ENCODE results near the gene METTL8.

Gene METTL8

GRCh38 chr2:171344182-171344581 lies 89.6 kb downstream of the METTL8 start:
- Histone ChIP-seq H3K4me3 (ENCODE audit: low read length) (no peak overlapping the region), H3K9me3 (ENCODE audit: low read length) (no peaks in the 10 kb centered on the region), H3K27me3 (ENCODE audit: insufficient read depth, low read length) (no peaks in the 10 kb centered on the region), H3K36me3 (ENCODE audit: insufficient read depth, low read length) (no peaks in the 10 kb centered on the region), H2AFZ (ENCODE audit: low read depth, low read length) (no peak overlapping the region), H3K4me1 (ENCODE audit: insufficient read depth, low read length) (no peaks in the 10 kb centered on the region)

DNA sequence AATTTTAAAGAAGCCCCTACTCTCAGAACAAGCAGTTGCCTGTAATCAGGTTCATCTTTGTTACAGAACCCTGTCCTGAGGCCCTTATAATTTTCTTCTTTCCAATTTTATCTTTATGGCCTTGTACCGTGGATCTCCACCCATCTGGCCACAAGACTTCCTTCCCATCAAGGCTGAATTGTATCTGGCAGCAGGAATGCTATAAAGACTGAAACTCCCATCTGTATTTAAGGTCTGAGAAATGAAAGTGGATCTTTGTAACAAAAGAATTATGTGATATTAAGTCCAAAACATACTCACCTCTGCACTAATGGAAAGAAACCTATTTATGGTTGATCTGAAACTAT lies 91.8 kb downstream of the METTL8 start:
- Histone ChIP-seq H3K36me3 (ENCODE audit: insufficient read depth, low read length) (no peaks in the 10 kb centered on the region), H3K9me3 (ENCODE audit: low read length) (no peaks in the 10 kb centered on the region), H2AFZ (ENCODE audit: low read depth, low read length) (no peak overlapping the region), H3K4me1 (ENCODE audit: insufficient read depth, low read length) (no peaks in the 10 kb centered on the region), H3K27me3 (ENCODE audit: insufficient read depth, low read length) (no peaks in the 10 kb centered on the region), H3K4me3 (ENCODE audit: low read length) (no peak overlapping the region)

- Histone ChIP-seq H3K4me3 (ENCODE audit: low read length) (no peak overlapping the region), H3K9me3 (ENCODE audit: low read length) (no peaks in the 10 kb centered on the region)
These were observed 92.3 kb downstream of the METTL8 start for GRCh38 chr2:171341394-171342066.

GRCh38 chr2:171334946-171335345 lies 98.8 kb downstream of the METTL8 start:
- Histone ChIP-seq H3K9me3 (ENCODE audit: low read length) (no peaks in the 10 kb centered on the region), H3K4me1 (ENCODE audit: insufficient read depth, low read length) (peaks cover 6% of the 10 kb centered on the region), H3K36me3 (ENCODE audit: insufficient read depth, low read length) (no peaks in the 10 kb centered on the region), H3K4me3 (ENCODE audit: low read length) (no peak overlapping the region), H2AFZ (ENCODE audit: low read depth, low read length) (no peak overlapping the region), H3K27me3 (ENCODE audit: insufficient read depth, low read length) (no peaks in the 10 kb centered on the region)

More at GRCh38 chr2:171341394-171342066, 92.3 kb downstream of the METTL8 start:
- no peak overlapping the region for H2AFZ ChIP-seq (ENCODE audit: low read depth, low read length)
- H3K4me1 ChIP-seq (ENCODE audit: insufficient read depth, low read length), result no peaks in the 10 kb centered on the region
- H3K27me3 ChIP-seq (ENCODE audit: insufficient read depth, low read length), result no peaks in the 10 kb centered on the region
- no peaks in the 10 kb centered on the region for H3K36me3 ChIP-seq (ENCODE audit: insufficient read depth, low read length)

GRCh38 chr2:171334171-171334570 lies 99.6 kb downstream of the METTL8 start:
- Histone ChIP-seq H2AFZ (ENCODE audit: low read depth, low read length) (no peak overlapping the region), H3K9me3 (ENCODE audit: low read length) (no peaks in the 10 kb centered on the region)

DNA sequence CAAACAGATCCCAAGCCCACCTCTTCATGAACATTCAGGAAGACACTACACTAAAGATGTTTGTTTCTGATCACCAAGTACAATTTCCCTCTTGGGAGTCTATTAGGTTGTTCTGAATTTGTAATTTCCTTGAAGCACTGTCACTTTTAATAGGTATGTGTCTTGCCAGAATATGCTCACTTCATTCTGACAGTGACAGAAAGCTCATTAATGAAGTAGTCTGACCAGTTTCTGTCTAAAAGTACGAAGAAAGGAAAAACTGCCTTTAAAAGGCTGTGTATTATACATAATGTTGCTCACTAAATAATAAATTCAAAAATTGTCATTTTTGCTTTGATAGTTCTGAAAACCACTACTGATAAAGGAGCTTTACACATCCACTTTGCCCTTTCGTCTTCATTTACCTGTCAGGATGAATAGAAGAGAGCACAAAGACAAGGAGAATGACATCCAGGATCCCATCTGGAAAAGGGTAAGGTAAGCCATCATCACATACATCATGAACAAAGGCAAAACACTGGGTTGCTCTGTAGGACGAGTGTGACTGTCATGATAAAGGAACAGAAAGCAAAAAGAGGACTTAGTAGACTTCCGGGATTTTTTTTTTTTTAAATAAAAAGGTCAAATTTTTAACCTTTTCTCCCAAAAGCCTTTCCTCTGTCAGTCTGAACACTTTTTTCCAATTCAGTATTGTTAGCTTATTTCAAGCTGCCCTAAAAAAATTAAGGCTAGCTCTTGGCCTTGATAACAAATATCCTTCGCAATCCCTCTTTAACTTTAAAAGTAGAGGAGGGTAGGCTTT lies 103.4 kb downstream of the METTL8 start:
- Histone ChIP-seq H3K36me3 (ENCODE audit: insufficient read depth, low read length) (no peaks in the 10 kb centered on the region), H2AFZ (ENCODE audit: low read depth, low read length) (no peak overlapping the region), H3K4me1 (ENCODE audit: insufficient read depth, low read length) (peaks cover 15% of the 10 kb centered on the region), H3K27me3 (ENCODE audit: insufficient read depth, low read length) (no peaks in the 10 kb centered on the region), H3K4me3 (ENCODE audit: low read length) (no peak overlapping the region), H3K9me3 (ENCODE audit: low read length) (no peaks in the 10 kb centered on the region)

More at GRCh38 chr2:171334171-171334570, 99.6 kb downstream of the METTL8 start:
- H3K4me1 ChIP-seq (ENCODE audit: insufficient read depth, low read length), result peaks cover 6% of the 10 kb centered on the region
- no peak overlapping the region for H3K4me3 ChIP-seq (ENCODE audit: low read length)
- H3K36me3 ChIP-seq (ENCODE audit: insufficient read depth, low read length), result no peaks in the 10 kb centered on the region
- no peaks in the 10 kb centered on the region for H3K27me3 ChIP-seq (ENCODE audit: insufficient read depth, low read length)

GRCh38 chr2:171327043-171327496 lies 106.7 kb downstream of the METTL8 start:
- H3K4me1 ChIP-seq (ENCODE audit: insufficient read depth, low read length), result peaks cover 15% of the 10 kb centered on the region
- H3K9me3 ChIP-seq (ENCODE audit: low read length), result no peaks in the 10 kb centered on the region
- no peak overlapping the region for H3K4me3 ChIP-seq (ENCODE audit: low read length)
- no peak overlapping the region for H2AFZ ChIP-seq (ENCODE audit: low read depth, low read length)
- H3K36me3 ChIP-seq (ENCODE audit: insufficient read depth, low read length), result no peaks in the 10 kb centered on the region
- no peaks in the 10 kb centered on the region for H3K27me3 ChIP-seq (ENCODE audit: insufficient read depth, low read length)

DNA sequence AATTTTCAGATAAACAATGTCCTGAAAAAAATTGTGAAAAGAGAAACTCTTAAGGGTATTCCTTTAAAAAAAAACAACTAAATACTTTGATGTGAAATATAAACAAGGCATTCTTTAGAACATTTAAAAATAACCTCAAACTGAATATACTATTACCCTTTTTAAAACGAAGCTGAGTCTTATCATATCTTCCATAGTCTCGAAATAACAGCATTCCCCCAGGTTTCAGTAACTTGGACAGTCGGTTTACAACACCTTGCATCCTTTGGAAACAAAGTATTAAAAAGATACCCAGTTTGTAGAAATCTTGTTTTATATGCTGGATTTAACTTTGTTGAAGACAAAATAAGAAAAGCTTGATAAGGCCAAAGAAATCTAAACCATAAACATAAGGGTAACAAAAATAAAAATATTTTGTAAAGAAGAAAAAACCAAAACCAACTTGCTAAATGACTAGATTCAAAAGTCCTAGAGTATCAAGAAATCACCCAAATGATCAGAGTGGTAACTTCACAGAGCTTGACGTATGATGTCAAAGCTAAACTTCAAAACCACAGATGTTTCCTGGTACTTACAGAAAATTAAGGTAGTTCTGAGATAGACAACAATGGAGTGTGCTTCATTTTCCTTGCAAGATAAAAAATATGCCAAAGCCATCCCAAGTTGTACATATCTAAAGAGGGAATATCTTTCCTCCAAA lies 107.8 kb downstream of the METTL8 start:
- H3K36me3 ChIP-seq (ENCODE audit: insufficient read depth, low read length), result no peaks in the 10 kb centered on the region
- H3K27me3 ChIP-seq (ENCODE audit: insufficient read depth, low read length), result no peaks in the 10 kb centered on the region
- H3K4me1 ChIP-seq (ENCODE audit: insufficient read depth, low read length), result peaks cover 15% of the 10 kb centered on the region
- no peak overlapping the region for H2AFZ ChIP-seq (ENCODE audit: low read depth, low read length)
- H3K4me3 ChIP-seq (ENCODE audit: low read length), result no peak overlapping the region
- H3K9me3 ChIP-seq (ENCODE audit: low read length), result no peaks in the 10 kb centered on the region

GRCh38 chr2:171323971-171324528 lies 109.7 kb downstream of the METTL8 start:
- Histone ChIP-seq H3K4me1 (ENCODE audit: insufficient read depth, low read length) (peaks cover 14% of the 10 kb centered on the region), H3K27me3 (ENCODE audit: insufficient read depth, low read length) (no peaks in the 10 kb centered on the region), H3K4me3 (ENCODE audit: low read length) (no peak overlapping the region), H2AFZ (ENCODE audit: low read depth, low read length) (no peak overlapping the region), H3K36me3 (ENCODE audit: insufficient read depth, low read length) (no peaks in the 10 kb centered on the region), H3K9me3 (ENCODE audit: low read length) (no peaks in the 10 kb centered on the region)

- H2AFZ ChIP-seq (ENCODE audit: low read depth, low read length), result no peak overlapping the region
- no peaks in the 10 kb centered on the region for H3K9me3 ChIP-seq (ENCODE audit: low read length)
- H3K36me3 ChIP-seq (ENCODE audit: insufficient read depth, low read length), result no peaks in the 10 kb centered on the region
- H3K27me3 ChIP-seq (ENCODE audit: insufficient read depth, low read length), result no peaks in the 10 kb centered on the region
- peaks cover 25% of the 10 kb centered on the region for H3K4me1 ChIP-seq (ENCODE audit: insufficient read depth, low read length)
- no peak overlapping the region for H3K4me3 ChIP-seq (ENCODE audit: low read length)
These were observed 110.9 kb downstream of the METTL8 start for GRCh38 chr2:171322928-171323327.

GRCh38 chr2:171320731-171321130 lies 113.1 kb downstream of the METTL8 start:
- no peaks in the 10 kb centered on the region for H3K27me3 ChIP-seq (ENCODE audit: insufficient read depth, low read length)
- H3K4me1 ChIP-seq (ENCODE audit: insufficient read depth, low read length), result peaks cover 16% of the 10 kb centered on the region
- H3K4me3 ChIP-seq (ENCODE audit: low read length), result no peak overlapping the region

GRCh38 chr2:171320208-171320621 lies 113.6 kb downstream of the METTL8 start:
- no peak overlapping the region for H3K4me3 ChIP-seq (ENCODE audit: low read length)
- no peak overlapping the region for H2AFZ ChIP-seq (ENCODE audit: low read depth, low read length)
- no peaks in the 10 kb centered on the region for H3K9me3 ChIP-seq (ENCODE audit: low read length)
- no peaks in the 10 kb centered on the region for H3K27me3 ChIP-seq (ENCODE audit: insufficient read depth, low read length)
- H3K4me1 ChIP-seq (ENCODE audit: insufficient read depth, low read length), result peaks cover 16% of the 10 kb centered on the region
- H3K36me3 ChIP-seq (ENCODE audit: insufficient read depth, low read length), result no peaks in the 10 kb centered on the region

More at GRCh38 chr2:171320731-171321130, 113.1 kb downstream of the METTL8 start:
- no peak overlapping the region for H2AFZ ChIP-seq (ENCODE audit: low read depth, low read length)
- H3K36me3 ChIP-seq (ENCODE audit: insufficient read depth, low read length), result no peaks in the 10 kb centered on the region
- H3K9me3 ChIP-seq (ENCODE audit: low read length), result no peaks in the 10 kb centered on the region
